Activated CD4-positive, alpha-beta T cell treated with anti-CD3 and anti-CD28 coated beads, Interleukin-2, amount 10 ng/mL, durations not matched to agents 24 days and 14 days (primary cell): ENCODE data around the gene CORO7. TPM values are rescaled to one million over a fixed set of nuclear protein-coding genes. Genes with fewer than 3 reads are reported as not detected.

ENCODE experiments used
- DNase-seq: peaks from one replicate; pipeline ENCODE4 v3.0.0; 2022
- H3K27ac Mint-ChIP-seq: one replicate; pipeline ENCODE4 v1.8.0; 2022; ENCODE audit warnings: mild to moderate bottlenecking, mixed read lengths
- H3K27me3 Mint-ChIP-seq: one replicate; pipeline ENCODE4 v1.8.0; 2022; ENCODE audit warnings: mixed read lengths
- H3K36me3 Mint-ChIP-seq: one replicate; pipeline ENCODE4 v1.8.0; 2022; ENCODE audit warnings: low read depth, mild to moderate bottlenecking, mixed read lengths
- H3K4me1 Mint-ChIP-seq: one replicate; pipeline ENCODE4 v1.8.0; 2021; ENCODE audit warnings: mixed read lengths
- H3K4me3 Mint-ChIP-seq: one replicate; pipeline ENCODE4 v1.8.0; 2022; ENCODE audit warnings: mild to moderate bottlenecking, moderate library complexity, mixed read lengths
- H3K9me3 Mint-ChIP-seq: one replicate; pipeline ENCODE4 v1.8.0; 2021; ENCODE audit warnings: mixed read lengths
- intact Hi-C: fragments of 100-400 bp; cut with micrococcal nuclease; formaldehyde crosslinking; loops from one replicate; pipeline ENCODE4 v1.15.1; 2023
- total RNA-seq: library from RNA; stranded (reverse); gene quantifications from 2 replicates; pipeline ENCODE4 v1.2.3, GENCODE V29; 2022

The CORO7 gene
- total RNA-seq, 1 donor from 2014 or later, result 93.3 TPM

DNA sequence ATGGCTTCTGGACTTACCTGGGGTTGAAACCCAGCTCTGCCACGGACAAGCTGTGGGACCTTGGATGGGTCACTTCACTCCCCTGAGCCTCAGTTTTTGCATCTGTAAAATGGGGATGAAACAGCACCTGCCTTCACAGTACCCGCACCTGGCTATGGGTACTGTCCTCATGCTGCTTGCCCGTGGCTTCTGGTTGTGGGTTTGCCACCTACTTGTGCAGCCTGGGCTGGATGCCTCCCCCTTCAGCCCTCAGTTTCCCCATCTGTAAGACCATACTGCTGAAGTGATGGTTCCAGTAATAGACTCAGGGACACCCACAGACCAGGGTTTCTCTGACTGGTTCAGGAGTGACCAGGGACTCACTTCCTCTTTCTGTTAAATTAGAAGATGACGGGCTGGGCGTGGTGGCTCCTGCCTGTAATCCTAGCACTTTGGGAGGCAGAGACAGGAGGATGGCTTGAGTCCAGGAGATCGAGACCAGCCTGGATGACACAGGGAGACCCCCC is 91.1 kb downstream of the CORO7 start:
- Mint-ChIP-seq H3K4me3 (no peak overlapping the region), H3K27ac (no peak overlapping the region), H3K36me3 (no peaks in the 10 kb centered on the region), H3K27me3 (peaks cover 8% of the 10 kb centered on the region), H3K9me3 (no peaks in the 10 kb centered on the region), H3K4me1 (no peaks in the 10 kb centered on the region)
- intact Hi-C loops, result loop anchor here (5.0 kb wide), 1 partner anchor 53 kb away; the partner anchor contains the start of gene TFAP4
- no peak for DNase-seq

DNA sequence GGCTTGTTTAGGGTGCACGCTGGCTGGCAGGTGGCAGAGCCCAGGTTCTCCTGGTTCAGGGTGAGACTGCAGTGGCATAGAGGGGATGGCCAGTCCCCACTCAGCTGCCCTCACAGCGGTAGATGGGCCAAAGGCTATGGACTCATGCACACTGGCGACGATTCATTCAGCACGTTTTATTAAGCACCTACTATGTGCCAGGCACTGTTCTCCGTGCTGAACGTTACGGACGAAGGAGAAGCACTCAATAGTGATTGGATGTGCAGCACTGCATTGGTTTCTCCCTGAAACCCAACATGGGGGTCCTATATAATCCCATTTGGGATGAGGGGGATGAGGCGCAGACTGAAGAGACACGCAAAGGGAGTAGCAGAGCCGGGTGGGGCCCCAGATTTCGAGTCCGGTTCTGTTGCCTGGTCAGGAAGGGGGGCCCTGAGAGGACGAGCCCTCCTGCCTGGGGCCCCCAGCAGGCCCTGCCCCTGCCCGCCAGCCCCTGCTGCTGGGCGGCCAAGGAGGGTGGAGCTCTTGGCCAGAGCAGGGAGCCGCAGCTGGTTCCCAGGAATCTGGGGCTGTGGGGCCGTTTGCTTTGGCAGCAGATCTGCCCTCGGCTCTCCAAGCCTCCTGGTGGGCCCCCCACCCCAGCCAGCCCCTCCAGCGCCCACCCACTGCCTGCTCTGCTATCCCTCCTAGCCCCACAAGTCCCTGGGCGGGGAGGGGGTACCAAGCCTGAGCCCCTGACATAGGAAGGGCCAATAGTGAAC is 91.7 kb downstream of the CORO7 start:
- Mint-ChIP-seq H3K27ac (no peak overlapping the region), H3K27me3 (peaks cover 8% of the 10 kb centered on the region), H3K36me3 (no peaks in the 10 kb centered on the region), H3K9me3 (no peaks in the 10 kb centered on the region), H3K4me3 (no peak overlapping the region), H3K4me1 (peaks cover under 1% of the 10 kb centered on the region)
- DNase-seq, result no peak
- intact Hi-C loops, result loop anchor here (5.0 kb wide), 1 partner anchor 52 kb away; the partner anchor contains the start of gene TFAP4

DNA sequence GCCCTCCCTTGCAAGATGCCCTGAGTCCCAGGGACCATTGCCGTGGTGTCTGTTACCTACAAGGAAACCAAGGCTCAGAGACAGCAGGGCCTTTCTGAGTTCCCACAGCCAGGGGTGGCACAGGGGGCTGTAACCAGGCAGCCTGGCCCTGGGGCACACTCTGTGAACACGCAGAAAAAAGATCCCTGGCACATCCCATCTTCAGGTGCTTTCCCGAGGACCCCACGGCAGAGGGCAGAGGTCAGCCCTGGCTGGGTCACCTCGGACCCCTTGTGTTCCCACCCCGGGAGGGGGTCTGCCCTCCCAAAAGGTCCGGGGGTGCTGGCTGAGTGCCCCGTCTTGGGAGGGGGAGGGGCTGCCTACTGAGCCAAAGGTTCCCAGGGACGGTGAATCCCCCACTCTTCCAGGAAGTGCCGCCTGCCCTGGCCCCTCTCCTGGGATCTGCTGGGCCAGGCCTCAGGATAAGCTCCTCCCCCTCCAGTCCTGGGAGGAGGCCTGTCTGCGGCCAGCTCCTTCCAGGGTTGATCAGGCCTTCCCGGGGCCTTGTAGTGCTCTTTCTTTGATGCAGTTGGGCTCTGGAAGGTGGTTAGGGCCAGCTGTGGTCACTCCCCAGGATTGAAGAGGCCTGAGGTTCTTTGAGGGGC is 92.4 kb downstream of the CORO7 start:
- intact Hi-C loops, result no loop called here
- no peak for DNase-seq
- H3K9me3 Mint-ChIP-seq, result no peaks in the 10 kb centered on the region

DNA sequence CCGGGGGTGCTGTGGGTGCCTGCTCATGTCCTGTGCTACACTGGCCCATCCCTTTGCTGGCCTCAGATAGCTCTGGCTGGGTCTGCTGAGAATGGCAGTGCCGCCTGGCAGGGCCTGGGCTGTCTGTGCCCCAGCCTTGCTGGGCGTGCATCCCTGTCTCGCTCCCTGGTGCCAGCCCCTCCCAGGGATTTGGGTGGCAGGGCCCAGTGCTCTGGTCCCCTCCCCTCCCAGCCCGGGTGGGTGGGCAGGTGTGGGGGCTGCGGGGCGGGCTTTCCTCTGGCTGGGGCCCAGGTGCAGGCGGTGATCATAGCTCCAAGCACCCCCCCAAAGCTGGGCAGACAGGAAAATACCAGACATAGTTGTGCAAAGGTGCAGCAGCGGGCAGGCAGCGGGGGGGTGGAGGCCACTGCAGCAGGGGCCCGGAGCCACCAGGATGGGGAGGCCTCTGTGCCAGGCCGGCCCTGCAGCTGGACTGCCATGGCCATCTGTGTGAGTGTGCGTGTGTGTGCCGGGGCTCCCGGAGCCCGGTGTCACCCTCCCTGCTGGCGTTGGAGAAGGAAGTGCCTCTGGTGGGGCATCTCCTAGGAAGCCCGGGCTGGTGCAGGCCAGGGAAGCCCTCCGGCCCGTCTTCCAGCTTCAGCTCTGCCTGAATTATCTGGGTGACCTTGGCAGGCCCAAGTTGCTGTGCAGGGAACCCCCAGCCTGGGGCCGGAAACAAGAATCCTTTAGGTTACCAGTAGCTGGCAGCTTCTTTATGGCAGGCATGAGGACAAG is 93.1 kb downstream of the CORO7 start:
- Mint-ChIP-seq H3K27ac (no peak overlapping the region), H3K9me3 (no peaks in the 10 kb centered on the region), H3K4me1 (peaks cover 7% of the 10 kb centered on the region), H3K27me3 (peaks cover 6% of the 10 kb centered on the region), H3K4me3 (no peak overlapping the region), H3K36me3 (no peaks in the 10 kb centered on the region)
- DNase-seq, result no peak
- intact Hi-C loops, result no loop called here

More for the DNA sequence above, 92.4 kb downstream of the CORO7 start:
- H3K27ac Mint-ChIP-seq, result no peak overlapping the region
- H3K4me3 Mint-ChIP-seq, result no peak overlapping the region
- no peaks in the 10 kb centered on the region for H3K36me3 Mint-ChIP-seq
- peaks cover 8% of the 10 kb centered on the region for H3K27me3 Mint-ChIP-seq
- H3K4me1 Mint-ChIP-seq, result peaks cover 7% of the 10 kb centered on the region

DNA sequence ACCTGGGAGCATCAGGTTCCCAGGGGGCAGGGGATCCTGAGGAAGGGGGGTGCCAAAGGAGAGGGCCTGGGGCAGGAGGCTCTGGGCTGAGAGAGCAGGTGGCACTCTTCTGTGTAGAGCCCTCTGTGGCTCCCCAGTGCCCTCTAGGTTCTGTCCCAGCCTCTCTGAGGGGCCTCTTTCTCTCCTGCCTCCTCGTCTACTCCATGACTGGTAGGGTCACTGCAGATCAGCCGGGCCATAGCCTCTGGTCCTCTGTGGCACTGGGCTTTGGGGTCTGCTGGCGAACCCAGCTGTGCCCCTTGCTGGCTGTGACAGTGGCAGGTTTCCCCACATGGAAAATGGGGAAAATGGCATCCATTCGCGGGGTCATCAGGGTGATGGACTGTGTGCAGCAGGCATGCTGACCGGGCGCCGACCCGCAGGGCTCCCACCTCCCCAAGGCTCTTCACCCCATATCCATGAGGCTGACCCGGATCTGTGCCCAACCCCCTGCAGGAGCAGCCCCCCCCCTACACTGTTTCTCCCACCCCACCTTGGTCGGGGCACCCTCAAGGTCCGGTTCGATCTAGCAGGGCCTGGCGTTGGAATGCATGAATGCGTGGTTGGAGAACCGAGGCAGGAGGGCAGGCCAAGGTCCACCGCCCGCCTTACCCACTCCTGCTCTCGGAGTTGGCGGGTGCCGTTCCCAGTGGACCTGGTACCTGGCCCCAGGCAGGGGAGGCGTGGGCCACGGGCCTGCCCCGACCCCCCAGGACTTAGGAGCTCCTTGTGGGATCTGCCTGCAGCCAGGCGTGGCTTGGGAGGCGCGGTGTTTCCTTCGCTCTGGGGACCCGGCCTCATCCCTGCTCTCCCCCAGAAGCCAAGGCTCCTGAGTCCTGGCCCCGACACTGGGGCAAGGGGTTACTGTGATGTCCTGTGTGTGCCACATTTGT is 94.0 kb downstream of the CORO7 start:
- Mint-ChIP-seq H3K27ac (no peak overlapping the region), H3K4me1 (peaks cover 9% of the 10 kb centered on the region), H3K4me3 (no peak overlapping the region), H3K27me3 (peaks cover 3% of the 10 kb centered on the region), H3K9me3 (no peaks in the 10 kb centered on the region), H3K36me3 (no peaks in the 10 kb centered on the region)
- peak; percentile 57 for DNase-seq
- intact Hi-C loops, result no loop called here

DNA sequence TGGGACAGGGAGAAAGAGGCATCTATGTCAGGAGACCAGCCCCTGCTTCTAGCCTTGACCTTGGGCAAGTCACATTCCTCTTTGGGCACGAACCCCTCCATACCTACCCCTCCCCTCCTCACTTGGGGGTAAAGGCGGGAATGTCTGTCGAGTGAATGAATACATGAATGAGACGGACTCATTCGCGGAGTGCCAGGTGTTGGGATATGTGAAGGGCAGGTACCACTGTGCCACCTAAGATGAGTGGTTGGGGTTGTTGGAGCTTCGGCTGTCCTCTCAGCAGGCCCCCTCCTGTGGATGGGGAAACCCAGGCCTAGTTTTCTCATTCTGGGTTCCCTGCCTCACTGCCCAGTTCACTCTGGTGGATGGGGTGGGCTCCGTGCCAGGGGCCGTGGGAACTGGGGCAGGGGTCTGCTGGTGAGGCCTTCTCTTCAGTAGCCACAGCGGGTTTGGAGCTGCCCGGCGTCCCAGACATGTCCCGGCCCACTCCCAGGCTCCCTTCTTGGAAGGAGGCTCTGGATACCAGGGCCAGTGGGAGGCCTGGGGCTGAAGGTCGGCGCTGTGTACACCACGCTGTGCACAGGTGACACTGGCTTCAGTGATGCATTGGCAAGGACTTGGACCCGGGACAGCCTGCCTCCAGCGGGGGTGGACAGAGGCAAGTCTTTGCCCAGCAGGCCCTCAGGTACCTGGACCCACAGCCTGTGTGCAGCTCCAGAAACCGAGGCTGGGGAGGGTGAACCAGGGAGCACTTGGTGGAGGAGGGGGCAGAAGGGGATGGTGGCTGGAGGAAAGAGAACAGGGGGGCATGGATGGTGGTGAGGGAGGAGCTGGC is 94.9 kb downstream of the CORO7 start:
- intact Hi-C loops, result no loop called here
- Mint-ChIP-seq H3K4me1 (peaks cover 9% of the 10 kb centered on the region), H3K27me3 (peaks cover 5% of the 10 kb centered on the region), H3K4me3 (no peak overlapping the region), H3K27ac (no peak overlapping the region), H3K36me3 (no peaks in the 10 kb centered on the region), H3K9me3 (no peaks in the 10 kb centered on the region)
- peak; percentile 55 for DNase-seq

DNA sequence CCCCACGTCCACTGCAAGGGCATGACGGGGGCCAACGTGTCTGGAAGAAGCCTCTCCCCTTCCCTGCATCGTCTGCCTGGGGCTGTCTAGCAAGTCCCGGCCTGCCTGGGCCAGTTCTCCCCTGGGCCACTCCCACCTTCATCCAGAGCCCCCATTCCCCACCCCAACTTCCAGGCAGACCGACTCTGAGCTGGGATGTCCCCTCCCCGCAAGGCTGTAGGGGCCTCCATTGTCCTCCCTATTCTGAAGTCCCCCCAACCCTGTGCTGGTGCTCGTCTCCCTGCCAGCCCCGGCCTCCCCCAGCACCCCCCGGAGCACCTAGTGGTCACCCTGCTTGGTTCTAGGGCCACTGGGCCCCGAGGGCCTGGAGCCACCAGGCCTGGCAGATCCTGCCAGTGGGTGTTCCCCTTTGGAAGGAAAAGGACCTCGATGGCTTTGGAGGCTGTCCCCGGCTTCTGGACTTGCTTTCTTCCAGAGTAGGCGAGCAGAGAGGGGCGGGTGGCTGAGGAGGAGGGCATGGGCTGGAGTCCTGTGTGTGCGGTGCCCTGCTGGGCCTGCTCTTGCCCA is 95.7 kb downstream of the CORO7 start:
- H3K4me1 Mint-ChIP-seq, result peaks cover 9% of the 10 kb centered on the region
- H3K4me3 Mint-ChIP-seq, result no peak overlapping the region
- no peak overlapping the region for H3K27ac Mint-ChIP-seq
- no peaks in the 10 kb centered on the region for H3K36me3 Mint-ChIP-seq
- no peaks in the 10 kb centered on the region for H3K9me3 Mint-ChIP-seq
- DNase-seq, result no peak
- intact Hi-C loops, result no loop called here
- H3K27me3 Mint-ChIP-seq, result peaks cover 2% of the 10 kb centered on the region

DNA sequence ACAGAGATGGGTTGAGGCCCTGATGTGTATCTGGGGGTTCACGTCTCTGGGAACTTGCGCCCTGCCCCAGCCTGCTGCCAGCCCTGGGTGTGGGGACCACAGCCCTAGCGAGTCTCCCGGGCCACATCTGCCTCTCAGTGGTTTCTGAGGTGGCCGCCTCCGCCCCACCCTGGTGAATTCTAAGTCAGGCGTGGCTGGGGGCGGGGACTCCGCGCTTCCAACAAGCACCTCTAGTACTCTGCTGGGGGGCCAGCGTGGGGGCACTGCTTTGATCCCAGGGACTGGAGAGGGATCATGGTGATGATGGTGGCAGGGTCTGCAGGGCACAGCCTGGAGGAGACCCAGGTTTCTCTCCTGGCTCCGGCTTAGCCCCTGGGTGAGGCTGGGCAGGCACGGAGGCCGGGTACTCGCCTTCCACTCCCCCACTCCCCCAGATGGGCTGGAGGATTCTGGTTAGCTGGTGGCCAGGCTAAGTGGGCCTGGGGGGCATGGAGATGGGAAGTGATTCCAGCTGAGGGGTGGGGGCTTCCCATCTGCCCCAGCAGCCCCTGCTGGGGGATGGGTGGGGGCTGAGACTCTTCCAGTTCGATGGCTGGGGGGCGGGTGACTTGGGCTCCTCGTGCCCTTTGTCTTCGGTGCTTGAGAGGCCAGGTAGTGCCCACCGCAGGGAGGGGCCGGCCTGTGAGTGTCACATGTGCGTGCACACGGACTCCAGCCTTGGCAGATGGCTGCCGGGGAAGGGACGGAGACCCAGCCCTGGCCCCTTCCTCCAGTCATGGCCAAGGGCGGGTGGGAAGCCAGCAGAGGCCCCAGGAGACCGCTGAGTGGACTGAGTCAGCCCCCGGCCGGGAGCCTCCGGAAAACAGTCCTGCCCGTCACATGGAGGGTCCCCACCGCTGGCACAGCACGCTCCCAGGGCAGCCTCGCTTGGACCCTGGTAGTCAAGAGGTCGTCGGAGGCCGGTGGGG is 96.7 kb downstream of the CORO7 start:
- Mint-ChIP-seq H3K4me3 (no peak overlapping the region), H3K4me1 (peaks cover 11% of the 10 kb centered on the region), H3K9me3 (no peaks in the 10 kb centered on the region), H3K27ac (no peak overlapping the region), H3K36me3 (no peaks in the 10 kb centered on the region), H3K27me3 (peaks cover 4% of the 10 kb centered on the region)
- intact Hi-C loops, result no loop called here
- DNase-seq, result peak; percentile 88

DNA sequence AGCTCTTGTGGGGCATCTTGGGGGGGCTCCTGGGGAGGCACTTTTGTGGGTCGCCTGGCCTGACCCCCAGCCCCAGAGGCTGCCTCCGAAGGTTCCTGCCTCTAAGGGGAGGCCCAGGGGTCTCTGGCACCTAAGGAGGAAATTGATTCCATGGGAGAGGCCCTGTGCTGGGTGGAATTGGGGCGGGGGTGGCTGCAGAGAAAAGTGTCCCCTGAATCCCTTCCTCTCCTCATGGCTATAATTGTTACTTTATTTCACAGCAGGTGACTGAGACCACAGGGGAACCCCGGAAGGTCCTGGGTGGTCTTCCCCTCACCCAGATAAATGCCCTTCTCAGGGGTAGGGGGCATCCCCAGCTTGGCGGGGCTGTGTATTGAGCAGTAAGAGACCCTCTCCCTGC is 97.4 kb downstream of the CORO7 start:
- Mint-ChIP-seq H3K27ac (no peak overlapping the region), H3K4me1 (peaks cover 16% of the 10 kb centered on the region), H3K27me3 (peaks cover 11% of the 10 kb centered on the region), H3K36me3 (no peaks in the 10 kb centered on the region), H3K4me3 (no peak overlapping the region), H3K9me3 (no peaks in the 10 kb centered on the region)
- no peak for DNase-seq
- intact Hi-C loops, result no loop called here

DNA sequence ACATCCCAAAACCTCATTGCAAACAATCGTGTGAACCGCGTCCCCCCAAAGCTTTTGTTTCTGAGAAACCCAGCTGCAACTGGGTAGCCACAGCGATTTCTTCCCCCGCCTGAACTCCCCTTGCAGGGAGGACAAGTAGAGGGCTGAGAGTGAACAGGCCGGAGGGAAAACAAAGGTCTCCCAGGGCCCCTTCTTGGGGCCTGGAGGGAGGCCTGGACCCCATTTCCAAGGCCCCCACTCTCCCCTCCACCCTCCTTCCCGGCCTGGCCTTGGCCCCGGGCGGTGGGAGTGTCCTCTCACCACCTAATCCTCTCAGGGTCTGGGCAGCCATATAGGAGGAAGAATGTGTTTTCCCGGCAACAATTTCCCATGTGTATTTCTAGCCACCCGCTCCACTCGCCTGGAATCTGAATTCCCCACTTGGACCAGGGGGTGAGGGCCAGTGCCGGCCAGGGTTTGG is 97.9 kb downstream of the CORO7 start:
- peaks cover 14% of the 10 kb centered on the region for H3K27me3 Mint-ChIP-seq
- intact Hi-C loops, result no loop called here
- no peaks in the 10 kb centered on the region for H3K9me3 Mint-ChIP-seq
- H3K4me1 Mint-ChIP-seq, result peaks cover 16% of the 10 kb centered on the region
- H3K4me3 Mint-ChIP-seq, result no peak overlapping the region
- no peak for DNase-seq
- no peaks in the 10 kb centered on the region for H3K36me3 Mint-ChIP-seq
- no peak overlapping the region for H3K27ac Mint-ChIP-seq
